Kidney epithelial cell (primary cell): ENCODE measurements around the gene ASB6. TPM values are rescaled to one million over a fixed set of nuclear protein-coding genes. Genes with fewer than 3 reads are reported as not detected.

Source experiments
- DNase-seq: peaks from one replicate; pipeline ENCODE4 v3.0.0-alpha.2; 2010; ENCODE audit warnings: low read depth
- H3K27me3 ChIP-seq: 2 replicates; pipeline ENCODE4 v1.6.0; 2011; ENCODE audit warnings: low read length; ENCODE audit not compliant: control insufficient read depth, insufficient read depth
- H3K36me3 ChIP-seq: 2 replicates; pipeline ENCODE4 v1.5.1; 2011; ENCODE audit warnings: low read length; ENCODE audit not compliant: control insufficient read depth, insufficient read depth
- H3K4me3 ChIP-seq: 2 replicates; pipeline ENCODE4 v1.5.1; 2011; ENCODE audit warnings: low read depth, mild to moderate bottlenecking, control low read depth, low read length
- total RNA-seq: library from RNA; depleted of rRNA; stranded (reverse); fragments of >200 nt; gene quantifications from 2 replicates; pipeline ENCODE4 v1.2.3, GENCODE V29; 2015
- TF ChIP-seq, protein P1 (sequence below): IDR thresholded peaks from 2 replicates; pipeline ENCODE4 v1.5.1; 2011; ENCODE audit warnings: mild to moderate bottlenecking, moderate library complexity, low read length, control low read depth, inconsistent platforms; ENCODE audit not compliant: insufficient read depth, poor library complexity, severe bottlenecking

ASB6 gene
- total RNA-seq, 1 donor from 2014 or later: 27.0 TPM

DNA sequence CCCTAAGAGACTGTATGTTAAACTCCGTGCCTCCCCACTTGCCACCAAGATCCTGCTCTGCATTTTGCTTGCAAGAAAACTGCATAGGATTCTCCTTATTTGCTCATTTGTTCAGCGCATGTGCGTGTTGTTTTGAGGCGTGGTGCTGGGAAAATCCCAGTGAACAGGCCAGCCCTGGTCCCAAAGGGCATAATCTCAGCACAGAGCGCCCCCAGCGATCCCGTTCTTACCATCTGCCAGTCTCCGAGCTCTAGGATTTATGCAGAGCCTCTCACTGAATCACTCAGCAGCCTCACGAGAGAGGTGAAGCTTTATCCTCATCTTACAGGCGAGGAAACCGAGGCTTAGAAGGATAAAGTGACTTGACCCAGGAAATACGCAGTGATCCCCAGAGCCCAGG, 35.0 kb upstream of the ASB6 start:
- H3K27me3 ChIP-seq: peaks cover 65% of the 10 kb centered on the region
- DNase-seq: no peak
- no peak overlapping the region for H3K4me3 ChIP-seq
- no peaks in the 10 kb centered on the region for H3K36me3 ChIP-seq
- TF ChIP-seq, protein P1, sequence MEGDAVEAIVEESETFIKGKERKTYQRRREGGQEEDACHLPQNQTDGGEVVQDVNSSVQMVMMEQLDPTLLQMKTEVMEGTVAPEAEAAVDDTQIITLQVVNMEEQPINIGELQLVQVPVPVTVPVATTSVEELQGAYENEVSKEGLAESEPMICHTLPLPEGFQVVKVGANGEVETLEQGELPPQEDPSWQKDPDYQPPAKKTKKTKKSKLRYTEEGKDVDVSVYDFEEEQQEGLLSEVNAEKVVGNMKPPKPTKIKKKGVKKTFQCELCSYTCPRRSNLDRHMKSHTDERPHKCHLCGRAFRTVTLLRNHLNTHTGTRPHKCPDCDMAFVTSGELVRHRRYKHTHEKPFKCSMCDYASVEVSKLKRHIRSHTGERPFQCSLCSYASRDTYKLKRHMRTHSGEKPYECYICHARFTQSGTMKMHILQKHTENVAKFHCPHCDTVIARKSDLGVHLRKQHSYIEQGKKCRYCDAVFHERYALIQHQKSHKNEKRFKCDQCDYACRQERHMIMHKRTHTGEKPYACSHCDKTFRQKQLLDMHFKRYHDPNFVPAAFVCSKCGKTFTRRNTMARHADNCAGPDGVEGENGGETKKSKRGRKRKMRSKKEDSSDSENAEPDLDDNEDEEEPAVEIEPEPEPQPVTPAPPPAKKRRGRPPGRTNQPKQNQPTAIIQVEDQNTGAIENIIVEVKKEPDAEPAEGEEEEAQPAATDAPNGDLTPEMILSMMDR: no peak

DNA sequence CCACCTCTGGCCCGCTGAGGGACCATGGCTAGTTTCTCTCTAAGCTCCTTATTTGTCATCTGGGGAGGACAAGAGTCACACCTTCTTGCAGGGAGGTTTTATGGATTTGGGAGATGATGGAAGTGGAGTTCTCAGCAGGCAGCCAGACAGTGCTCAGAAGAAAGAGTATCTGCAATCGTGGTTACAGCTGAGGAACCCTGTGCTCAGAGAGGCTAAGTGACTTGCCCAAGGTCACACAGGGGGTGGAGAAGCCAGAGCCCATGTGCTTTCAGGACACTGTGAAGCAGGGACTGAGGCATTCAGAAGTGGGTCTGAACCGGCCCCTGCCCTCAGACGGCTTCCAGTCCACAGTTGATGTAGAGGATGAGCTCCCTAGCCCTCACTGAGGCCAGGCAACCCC, 34.3 kb upstream of the ASB6 start:
- TF ChIP-seq, protein P1: no peak
- DNase-seq: no peak
- Histone ChIP-seq H3K36me3 (no peaks in the 10 kb centered on the region), H3K27me3 (peaks cover 64% of the 10 kb centered on the region), H3K4me3 (no peak overlapping the region)

DNA sequence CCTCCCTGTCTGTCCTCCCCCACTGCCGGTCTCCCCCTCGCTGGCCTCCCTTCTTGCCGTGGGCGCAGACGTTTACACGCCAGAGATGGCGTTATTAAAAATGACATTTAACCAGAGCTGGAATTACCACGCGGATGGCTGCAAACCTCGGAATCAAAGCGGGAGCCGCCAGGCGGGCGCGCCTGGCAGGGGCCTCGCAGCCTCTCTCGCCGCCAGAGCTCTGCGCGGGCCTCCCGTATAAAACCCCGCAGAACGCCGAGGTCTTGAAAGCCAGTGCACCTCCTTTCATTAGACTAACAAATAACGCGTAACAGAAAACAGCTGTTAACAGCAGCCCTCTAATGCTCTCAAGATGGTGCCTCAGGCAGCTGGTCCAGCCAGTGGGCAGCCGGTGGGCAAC, 33.7 kb upstream of the ASB6 start:
- TF ChIP-seq, protein P1: no peak

DNA sequence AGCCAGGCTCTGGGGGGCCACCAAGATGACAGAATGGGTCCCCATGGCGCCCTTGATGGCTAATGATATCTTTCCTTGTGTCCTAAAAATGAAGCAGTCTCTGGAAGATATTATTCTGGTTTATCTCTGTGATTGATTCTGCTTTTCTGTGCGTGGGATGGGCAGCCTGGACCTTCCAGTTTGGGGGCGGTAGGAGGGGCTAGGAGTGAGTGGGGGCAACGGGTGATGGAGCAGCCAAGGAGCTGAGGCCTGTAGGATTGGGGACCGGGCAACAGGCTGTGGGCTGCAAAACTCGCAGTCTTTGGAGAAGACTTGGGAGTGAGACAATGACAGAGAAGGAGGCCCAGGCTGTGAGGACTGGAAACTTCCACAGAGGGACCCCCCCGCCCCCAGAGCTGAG, 32.3 kb upstream of the ASB6 start:
- no peak overlapping the region for H3K4me3 ChIP-seq
- TF ChIP-seq, protein P1: no peak
- DNase-seq: no peak

More for the DNA sequence above, 33.7 kb upstream of the ASB6 start:
- Histone ChIP-seq H3K27me3 (peaks cover 64% of the 10 kb centered on the region), H3K4me3 (no peak overlapping the region), H3K36me3 (no peaks in the 10 kb centered on the region)
- DNase-seq: no peak

DNA sequence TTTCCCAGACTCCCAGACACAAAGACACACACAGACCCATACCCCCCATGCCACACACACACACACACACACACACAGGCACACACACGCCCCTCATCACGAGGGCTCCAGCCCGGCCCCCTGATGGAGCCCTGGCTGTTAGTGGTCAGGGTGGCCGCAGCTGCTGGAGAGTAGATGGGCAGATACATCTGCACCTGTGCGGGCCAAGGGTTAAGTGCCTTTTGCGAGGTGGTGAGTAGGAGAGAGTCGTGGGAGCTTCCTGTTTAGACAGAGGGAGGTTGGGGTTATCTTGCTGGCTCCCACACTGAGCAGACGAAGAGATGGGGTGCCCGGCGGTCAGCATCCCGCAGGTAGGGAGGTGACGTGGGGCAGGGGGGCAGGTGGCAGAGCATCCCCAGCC, 31.7 kb upstream of the ASB6 start:
- Histone ChIP-seq H3K27me3 (peaks cover 52% of the 10 kb centered on the region), H3K36me3 (no peaks in the 10 kb centered on the region), H3K4me3 (no peak overlapping the region)
- TF ChIP-seq, protein P1: no peak
- DNase-seq: no peak

More for the DNA sequence above, 32.3 kb upstream of the ASB6 start:
- peaks cover 58% of the 10 kb centered on the region for H3K27me3 ChIP-seq
- H3K36me3 ChIP-seq: no peaks in the 10 kb centered on the region

DNA sequence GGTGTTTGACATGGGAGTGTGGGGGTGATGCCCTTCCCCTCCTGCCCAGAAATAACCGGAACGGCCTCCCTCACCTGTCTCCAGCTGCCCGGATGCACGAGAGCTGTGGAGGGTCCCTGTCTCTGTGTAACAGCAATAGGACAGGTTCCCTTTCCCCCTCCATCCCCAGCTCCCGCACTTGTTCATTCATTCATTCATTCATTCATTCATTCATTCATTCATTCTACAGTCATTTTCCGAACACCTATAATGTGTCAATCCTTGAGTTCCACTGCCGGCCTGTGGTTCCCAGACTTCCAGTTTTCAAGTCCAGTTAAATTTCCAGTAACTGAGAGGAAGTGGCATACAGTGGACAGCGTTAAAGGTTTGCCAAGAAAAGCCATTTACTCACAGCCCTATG, 30.8 kb upstream of the ASB6 start:
- no peak overlapping the region for H3K4me3 ChIP-seq
- DNase-seq: no peak
- no peaks in the 10 kb centered on the region for H3K36me3 ChIP-seq
- TF ChIP-seq, protein P1: no peak
- peaks cover 48% of the 10 kb centered on the region for H3K27me3 ChIP-seq
